Mesenchymal stem cell (in vitro differentiated cells and primary cell): Measurements from ENCODE around the gene STON2.

Experiments used
- DNase-seq: peaks from one replicate; pipeline ENCODE4 v3.0.0-alpha.2; 2013
- H2AFZ ChIP-seq: one replicate; pipeline ENCODE4 v1.6.1; 2013; ENCODE audit warnings: low read depth, mild to moderate bottlenecking, control low read depth, inconsistent platforms, low read length, moderate library complexity
- H2AK5ac ChIP-seq: 2 replicates; pipeline ENCODE4 v1.6.1; 2013; ENCODE audit warnings: low read length, moderate library complexity, mild to moderate bottlenecking, inconsistent platforms; ENCODE audit not compliant: severe bottlenecking
- H2BK120ac ChIP-seq: one replicate; pipeline ENCODE4 v1.6.1; 2013; ENCODE audit warnings: low read depth, mild to moderate bottlenecking, inconsistent platforms, low read length, moderate library complexity
- H2BK12ac ChIP-seq, 2 experiments: one replicate each; pipeline ENCODE4 v1.6.1; 2013; ENCODE audit warnings: inconsistent platforms in 2 of 2, low read length in 2 of 2, mild to moderate bottlenecking in 2 of 2, moderate library complexity in 2 of 2, control low read depth in 1 of 2
- H2BK15ac ChIP-seq: one replicate; pipeline ENCODE4 v1.6.1; 2013; ENCODE audit warnings: mild to moderate bottlenecking, low read depth, inconsistent platforms; ENCODE audit not compliant: poor library complexity, severe bottlenecking
- H2BK5ac ChIP-seq: 2 replicates; pipeline ENCODE4 v1.6.1; 2013; ENCODE audit warnings: low read depth, mild to moderate bottlenecking, low read length, control low read depth, inconsistent platforms; ENCODE audit not compliant: poor library complexity, severe bottlenecking
- H3K14ac ChIP-seq, 2 experiments: one replicate each; pipeline ENCODE4 v1.6.1; 2013; ENCODE audit warnings: inconsistent platforms in 2 of 2, low read length in 2 of 2, control low read depth in 1 of 2, mild to moderate bottlenecking in 1 of 2, moderate library complexity in 1 of 2
- H3K18ac ChIP-seq, 2 experiments: one replicate each; pipeline ENCODE4 v1.6.1; 2013; ENCODE audit warnings: inconsistent platforms in 2 of 2, low read length in 2 of 2, control low read depth in 1 of 2, low read depth in 1 of 2, mild to moderate bottlenecking in 1 of 2
- H3K23ac ChIP-seq, 2 experiments: one replicate each; pipeline ENCODE4 v1.6.1; 2013; ENCODE audit warnings: inconsistent platforms in 2 of 2, low read length in 2 of 2, mild to moderate bottlenecking in 2 of 2, moderate library complexity in 2 of 2, control low read depth in 1 of 2
- H3K27ac ChIP-seq: 2 replicates; pipeline ENCODE4 v1.5.1; 2013; ENCODE audit warnings: mild to moderate bottlenecking, moderate library complexity, low read length, control low read depth, inconsistent platforms; ENCODE audit not compliant: poor library complexity, severe bottlenecking
- H3K27me3 ChIP-seq, 2 experiments: 2 replicates each; pipeline versions ENCODE4 v1.6.1 to v1.7.0; 2013; ENCODE audit warnings: low read length in 2 of 2, mild to moderate bottlenecking in 2 of 2, moderate library complexity in 2 of 2, control low read depth in 1 of 2, inconsistent platforms in 1 of 2; ENCODE audit not compliant: control insufficient read depth in 1 of 2, insufficient read depth in 1 of 2
- H3K36me3 ChIP-seq, 2 experiments: 2 replicates each; pipeline versions ENCODE4 v1.6.1 to v1.7.0; 2013; ENCODE audit warnings: low read length in 2 of 2, control low read depth in 1 of 2, inconsistent platforms in 1 of 2, low read depth in 1 of 2, mild to moderate bottlenecking in 1 of 2; ENCODE audit not compliant: insufficient read depth in 2 of 2, control insufficient read depth in 1 of 2
- H3K4ac ChIP-seq, 2 experiments: one replicate each; pipeline ENCODE4 v1.6.1; 2013; ENCODE audit warnings: inconsistent platforms in 2 of 2, low read length in 2 of 2, mild to moderate bottlenecking in 2 of 2, moderate library complexity in 2 of 2, control low read depth in 1 of 2, low read depth in 1 of 2
- H3K4me1 ChIP-seq: 2 replicates; pipeline ENCODE4 v1.6.1; 2013; ENCODE audit warnings: low read depth, low read length, control low read depth; ENCODE audit not compliant: control insufficient read depth, insufficient read depth
- H3K4me2 ChIP-seq: 2 replicates; pipeline ENCODE4 v1.6.1; 2013; ENCODE audit warnings: low read length, mild to moderate bottlenecking, inconsistent platforms; ENCODE audit not compliant: poor library complexity, severe bottlenecking
- H3K4me3 ChIP-seq, 2 experiments: 2 replicates each; pipeline versions ENCODE4 v1.5.1 to v1.7.0; 2013; ENCODE audit warnings: low read length in 2 of 2, mild to moderate bottlenecking in 2 of 2, control low read depth in 1 of 2, low read depth in 1 of 2; ENCODE audit not compliant: insufficient read depth in 1 of 2
- H3K79me1 ChIP-seq: replicated peaks from 2 replicates; pipeline ENCODE4 v1.6.1; 2013; ENCODE audit warnings: mild to moderate bottlenecking, control low read depth, low read length, inconsistent platforms; ENCODE audit not compliant: poor library complexity, severe bottlenecking
- H3K9ac ChIP-seq: 2 replicates; pipeline ENCODE4 v1.7.0; 2013; ENCODE audit warnings: mild to moderate bottlenecking, low read length, moderate library complexity
- H3K9me3 ChIP-seq: 2 replicates; pipeline ENCODE4 v1.7.0; 2013; ENCODE audit warnings: mild to moderate bottlenecking, low read length; ENCODE audit not compliant: control insufficient read depth
- H4K8ac ChIP-seq: one replicate; pipeline ENCODE4 v1.6.1; 2013; ENCODE audit warnings: inconsistent platforms, mild to moderate bottlenecking, low read length, moderate library complexity
- H4K91ac ChIP-seq: one replicate; pipeline ENCODE4 v1.6.1; 2013; ENCODE audit warnings: mild to moderate bottlenecking, low read length, inconsistent platforms
- WGBS: methylation state at CpG from one replicate; pipeline ENCODE4 v1.1.7; 2013; ENCODE audit warnings: mixed read lengths; 5-methylcytosine and 5-hydroxymethylcytosine counted together

The STON2 gene

GRCh38 chr14:81371802-81372201, 28.3 kb downstream of the STON2 start:
- 70% methylated on average over 1 of the region's 1 CpG for WGBS
- Histone ChIP-seq H2BK120ac (no peak overlapping the region), H3K9me3 (no peaks in the 10 kb centered on the region), H3K4ac (no peak overlapping the region), H3K18ac (no peak overlapping the region), H3K23ac (no peak overlapping the region), H3K27me3 (peaks cover 0 to 8% of the 10 kb centered on the region in 2 experiments), H2BK15ac (no peak overlapping the region), H3K4me3 (no peak overlapping the region), H4K8ac (no peak overlapping the region), H3K79me1 (no peaks in the 10 kb centered on the region), H3K14ac (no peak overlapping the region), H3K4me2 (no peak overlapping the region), H3K27ac (no peak overlapping the region), H2BK5ac (no peak overlapping the region), H3K36me3 (peaks cover 0 to 29% of the 10 kb centered on the region in 2 experiments), H2AK5ac (no peak overlapping the region), H2AFZ (no peak overlapping the region), H3K9ac (no peak overlapping the region), H2BK12ac (no peak overlapping the region), H3K4me1 (no peaks in the 10 kb centered on the region), H4K91ac (no peak overlapping the region)
- DNase-seq = no peak

GRCh38 chr14:81367563-81367962, 32.6 kb downstream of the STON2 start:
- H3K27ac ChIP-seq = no peak overlapping the region
- H3K27me3 ChIP-seq = peaks cover 0 to 8% of the 10 kb centered on the region in 2 experiments
- no peak overlapping the region for H2AK5ac ChIP-seq
- no peak overlapping the region for H2BK120ac ChIP-seq
- H3K4me2 ChIP-seq = no peak overlapping the region
- no peak overlapping the region for H4K91ac ChIP-seq
- H3K36me3 ChIP-seq = peaks cover 0 to 29% of the 10 kb centered on the region in 2 experiments
- H3K4ac ChIP-seq = no peak overlapping the region
- no peak for DNase-seq
- no peak overlapping the region for H2BK5ac ChIP-seq
- no peak overlapping the region for H3K4me3 ChIP-seq
- H2AFZ ChIP-seq = no peak overlapping the region
- H3K23ac ChIP-seq = no peak overlapping the region
- no peaks in the 10 kb centered on the region for H3K4me1 ChIP-seq
- H4K8ac ChIP-seq = no peak overlapping the region
- no peak overlapping the region for H2BK12ac ChIP-seq
- 69% methylated on average over 3 of the region's 4 CpGs for WGBS
- H3K9me3 ChIP-seq = no peaks in the 10 kb centered on the region
- H2BK15ac ChIP-seq = no peak overlapping the region
- H3K9ac ChIP-seq = no peak overlapping the region
- H3K14ac ChIP-seq = no peak overlapping the region
- no peak overlapping the region for H3K18ac ChIP-seq
- no peaks in the 10 kb centered on the region for H3K79me1 ChIP-seq

- no peak overlapping the region for H3K4me3 ChIP-seq
Observed at GRCh38 chr14:81366884-81367283, 33.2 kb downstream of the STON2 start.

GRCh38 chr14:81366214-81366613, 33.9 kb downstream of the STON2 start:
- WGBS = 29% methylated on average over 6 of the region's 6 CpGs
- Histone ChIP-seq H3K23ac (no peak overlapping the region), H3K79me1 (no peaks in the 10 kb centered on the region), H3K36me3 (peaks cover 0 to 29% of the 10 kb centered on the region in 2 experiments), H2BK15ac (no peak overlapping the region), H3K4me2 (no peak overlapping the region), H3K14ac (no peak overlapping the region), H2BK5ac (no peak overlapping the region), H2BK120ac (no peak overlapping the region), H3K4me1 (no peaks in the 10 kb centered on the region), H2BK12ac (no peak overlapping the region), H4K8ac (no peak overlapping the region), H3K4ac (no peak overlapping the region), H2AFZ (no peak overlapping the region), H3K4me3 (no peak overlapping the region), H3K18ac (no peak overlapping the region), H3K27me3 (peaks cover 0 to 8% of the 10 kb centered on the region in 2 experiments), H3K9me3 (no peaks in the 10 kb centered on the region), H4K91ac (no peak overlapping the region), H3K9ac (no peak overlapping the region), H2AK5ac (no peak overlapping the region), H3K27ac (no peak overlapping the region)
- no peak for DNase-seq

More at GRCh38 chr14:81366884-81367283, 33.2 kb downstream of the STON2 start:
- H2BK12ac ChIP-seq = no peak overlapping the region
- no peak overlapping the region for H3K27ac ChIP-seq
- no peak overlapping the region for H4K8ac ChIP-seq
- H3K36me3 ChIP-seq = peaks cover 0 to 29% of the 10 kb centered on the region in 2 experiments
- no peak overlapping the region for H3K14ac ChIP-seq
- DNase-seq = no peak
- H3K4me1 ChIP-seq = no peaks in the 10 kb centered on the region
- no peaks in the 10 kb centered on the region for H3K9me3 ChIP-seq
- H2AFZ ChIP-seq = no peak overlapping the region
- H2BK15ac ChIP-seq = no peak overlapping the region
- no peak overlapping the region for H2AK5ac ChIP-seq
- no peak overlapping the region for H3K9ac ChIP-seq
- H2BK120ac ChIP-seq = no peak overlapping the region
- 87% methylated on average over 7 of the region's 7 CpGs for WGBS
- H2BK5ac ChIP-seq = no peak overlapping the region
- H4K91ac ChIP-seq = no peak overlapping the region
- H3K4me2 ChIP-seq = no peak overlapping the region
- H3K4ac ChIP-seq = no peak overlapping the region
- H3K18ac ChIP-seq = no peak overlapping the region
- no peaks in the 10 kb centered on the region for H3K79me1 ChIP-seq
- H3K23ac ChIP-seq = no peak overlapping the region
- H3K27me3 ChIP-seq = peaks cover 0 to 8% of the 10 kb centered on the region in 2 experiments
